ENCODE measurements around the gene DOCK11.

DOCK11 gene

DNA sequence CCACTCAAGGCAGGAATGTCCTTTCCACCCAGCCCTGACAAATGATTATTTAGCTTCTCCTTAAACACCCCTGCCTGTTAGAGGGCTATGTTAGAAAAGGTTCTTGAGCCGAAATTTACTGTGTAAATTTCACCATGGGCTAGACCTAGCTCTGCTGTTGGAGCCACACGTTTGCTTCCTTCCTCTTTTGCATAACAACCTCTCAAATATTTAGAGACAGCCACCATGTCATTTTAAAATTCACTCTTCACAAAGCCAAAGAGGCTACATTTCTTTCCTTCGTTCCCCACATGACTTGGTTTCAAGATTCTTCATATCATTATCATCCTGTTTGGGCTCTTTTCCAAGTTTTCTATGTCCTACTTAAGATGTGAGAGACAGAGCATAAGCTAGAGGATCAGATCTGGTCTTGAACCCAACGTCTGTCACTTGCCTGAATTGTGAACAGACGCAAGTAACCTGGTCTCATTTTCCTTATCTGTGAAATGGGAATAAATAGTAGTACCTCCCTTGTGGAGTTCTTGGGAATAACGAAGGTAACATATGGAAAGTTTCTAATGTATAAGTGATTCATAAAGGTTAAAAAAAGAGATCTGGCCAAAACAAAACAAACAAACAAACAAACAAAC, 6.7 kb downstream of the DOCK11 start:
- no peak for DNase-seq (ENCODE audit: low read depth)

DNA sequence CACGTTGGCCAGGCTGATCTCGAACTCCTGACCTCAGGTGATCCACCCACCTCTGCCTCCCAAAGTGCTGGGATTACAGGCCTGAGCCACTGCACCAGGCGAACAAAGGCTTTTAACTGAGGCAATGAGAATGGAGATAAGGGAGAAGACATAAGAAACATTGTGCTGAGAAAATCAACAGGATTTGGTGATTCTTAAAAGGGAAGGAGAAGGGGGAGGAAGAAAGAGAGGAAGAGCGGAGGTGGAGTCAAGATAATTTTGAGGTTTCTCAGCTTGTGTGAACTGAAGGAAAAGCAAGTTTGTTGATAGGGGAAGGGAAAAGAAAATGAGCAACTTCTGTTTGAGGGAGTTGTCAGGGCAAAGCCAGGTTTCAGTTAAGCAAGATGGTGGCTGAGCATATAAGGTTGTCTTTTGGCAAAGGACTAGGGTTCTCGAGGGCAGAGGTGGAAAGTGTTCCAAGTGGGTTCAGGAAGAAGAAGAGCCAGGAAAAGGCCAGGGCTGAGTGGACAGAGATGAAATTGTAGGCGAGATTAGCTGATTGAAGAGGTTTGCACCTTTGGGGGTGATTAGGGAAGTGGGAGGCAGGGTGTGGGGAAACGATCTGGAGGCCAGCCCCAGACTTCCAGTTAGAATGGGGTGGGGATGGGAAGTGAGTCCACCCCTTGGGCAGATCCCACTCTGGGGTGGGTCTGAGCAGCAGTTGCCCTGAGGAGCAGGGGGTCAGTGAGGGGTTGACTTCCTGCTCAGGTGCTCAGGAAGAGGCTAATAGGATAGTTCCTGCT, 7.8 kb downstream of the DOCK11 start:
- DNase-seq (ENCODE audit: low read depth) = no peak

GRCh38 chrX:118504581-118504980, 9.0 kb downstream of the DOCK11 start:
- DNase-seq (ENCODE audit: low read depth) = no peak

DNA sequence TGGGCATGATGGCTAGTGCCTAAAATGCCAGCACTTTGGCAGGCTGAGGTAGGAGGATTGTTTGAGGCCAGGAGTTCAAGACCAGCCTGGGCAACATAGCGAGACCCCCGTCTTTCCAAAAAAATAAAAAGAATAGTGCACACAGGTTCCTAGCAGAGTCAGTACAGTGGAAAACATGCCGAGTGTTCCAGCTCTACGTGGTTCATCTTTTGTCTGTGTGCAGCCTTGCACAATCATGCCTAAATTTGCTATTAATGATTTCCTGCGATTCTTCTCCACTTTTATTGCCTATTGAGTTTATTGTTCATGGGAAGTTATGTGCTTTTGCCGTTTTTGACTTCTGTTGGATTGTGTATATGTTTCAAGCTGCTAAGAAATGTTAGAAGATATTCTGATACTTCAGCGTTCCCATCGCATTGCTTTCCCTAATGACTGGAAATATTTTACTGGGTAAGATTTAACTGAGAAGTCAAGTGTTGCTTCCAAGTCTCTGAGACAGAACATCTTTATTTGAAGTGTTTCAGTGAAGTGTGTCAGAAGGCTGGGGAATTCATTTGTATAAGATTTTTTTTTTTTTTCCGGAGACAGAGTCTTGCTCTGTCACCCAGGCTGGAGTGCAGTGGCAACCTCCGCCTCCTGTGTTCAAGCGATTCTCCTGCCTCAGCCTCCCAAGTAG, 11.3 kb downstream of the DOCK11 start:
- DNase-seq (ENCODE audit: low read depth) = no peak

GRCh38 chrX:118507766-118508165, 12.2 kb downstream of the DOCK11 start:
- no peak for DNase-seq (ENCODE audit: low read depth)

DNA sequence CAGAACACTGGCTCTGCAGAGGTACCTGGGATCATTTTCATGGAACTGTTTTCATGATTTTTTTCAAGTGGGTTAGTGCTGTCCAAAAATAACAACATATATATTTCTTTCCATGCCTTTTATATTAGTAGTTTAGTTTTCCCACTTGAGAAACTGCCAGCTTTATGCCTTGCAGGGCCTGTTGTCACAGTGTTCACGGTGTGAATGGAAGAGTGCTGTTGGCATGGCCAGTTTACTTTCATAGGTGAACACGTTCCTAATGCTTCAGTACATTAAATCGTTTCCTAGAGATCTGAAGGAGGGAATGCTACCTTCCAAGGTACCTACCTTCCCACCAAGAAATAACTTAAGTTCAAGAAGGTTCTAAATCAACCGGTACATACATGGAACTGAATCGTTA, 12.6 kb downstream of the DOCK11 start:
- DNase-seq (ENCODE audit: low read depth) = no peak

GRCh38 chrX:118508635-118509034, 13.0 kb downstream of the DOCK11 start:
- DNase-seq (ENCODE audit: low read depth) = no peak

GRCh38 chrX:118510111-118510510, 14.5 kb downstream of the DOCK11 start:
- DNase-seq (ENCODE audit: low read depth) = no peak

GRCh38 chrX:118513120-118513898, 17.7 kb downstream of the DOCK11 start:
- no peak for DNase-seq (ENCODE audit: low read depth)

GRCh38 chrX:118519411-118520215, 24.0 kb downstream of the DOCK11 start:
- no peak for DNase-seq (ENCODE audit: low read depth)

GRCh38 chrX:118520216-118521206, 24.9 kb downstream of the DOCK11 start:
- no peak for DNase-seq (ENCODE audit: low read depth)

GRCh38 chrX:118521435-118521834, 25.8 kb downstream of the DOCK11 start:
- no peak for DNase-seq (ENCODE audit: low read depth)

DNA sequence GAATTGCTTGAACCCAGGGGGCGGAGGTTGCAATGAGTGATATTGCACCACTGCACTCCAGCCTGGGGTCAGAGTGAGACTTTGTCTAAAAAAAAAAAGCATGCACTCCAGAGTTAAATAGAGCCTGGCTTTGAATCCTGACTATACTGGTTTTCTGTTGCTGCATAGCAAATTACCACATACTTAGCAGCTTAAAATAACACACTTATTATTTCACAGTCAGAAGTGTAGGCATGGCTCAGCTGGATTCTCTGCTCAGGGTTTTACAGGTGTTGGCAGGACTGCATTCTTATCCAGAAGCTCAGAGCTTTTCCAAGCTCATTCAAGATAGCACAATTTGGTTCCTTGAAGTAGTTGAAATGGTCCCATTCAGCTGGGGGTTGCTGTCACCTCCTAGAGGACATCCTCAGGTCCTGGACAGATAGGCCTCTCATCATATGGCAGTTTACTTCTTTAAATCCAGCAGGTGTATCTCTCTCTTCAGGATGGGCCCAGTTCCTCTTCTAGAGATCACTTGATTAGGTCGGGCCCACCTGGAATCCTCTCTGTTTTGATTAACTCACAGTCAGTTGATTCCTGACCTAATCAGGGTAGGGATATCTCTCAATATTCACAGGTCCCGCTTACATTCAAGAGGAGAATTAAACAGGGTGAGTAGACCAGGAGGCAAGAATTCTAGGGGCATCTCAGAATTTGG, 26.8 kb downstream of the DOCK11 start:
- DNase-seq (ENCODE audit: low read depth) = no peak

GRCh38 chrX:118523920-118524319, 28.3 kb downstream of the DOCK11 start:
- peak; percentile 49 for DNase-seq (ENCODE audit: low read depth)

- DNase-seq (ENCODE audit: low read depth) = no peak
These were observed 28.7 kb downstream of the DOCK11 start for GRCh38 chrX:118524344-118524743.

DNA sequence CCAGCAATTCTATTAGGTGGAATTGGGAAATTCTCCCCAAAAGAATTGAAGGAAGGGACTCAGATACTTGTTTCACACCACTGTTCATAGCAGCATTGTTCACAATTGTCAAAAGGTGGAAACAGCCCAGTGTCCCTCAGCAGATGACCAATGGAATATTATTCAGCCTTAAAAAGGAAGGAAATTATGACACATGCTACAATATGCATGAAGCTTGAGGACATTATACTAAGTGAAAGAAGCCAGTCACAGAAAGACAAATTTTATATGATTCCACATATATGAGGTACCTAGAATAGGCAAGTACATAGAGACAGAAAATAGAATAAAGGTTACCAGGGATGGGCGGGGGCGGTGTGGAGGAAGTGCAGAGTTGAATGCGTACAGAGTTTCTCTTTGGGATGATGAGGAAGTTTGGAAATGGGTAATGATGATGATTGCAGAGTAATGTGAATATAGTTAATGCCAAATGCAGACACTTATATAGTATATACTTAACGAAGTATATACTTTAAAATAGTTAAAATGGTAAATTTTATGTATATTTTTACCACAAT, 29.6 kb downstream of the DOCK11 start:
- no peak for DNase-seq (ENCODE audit: low read depth)

DNA sequence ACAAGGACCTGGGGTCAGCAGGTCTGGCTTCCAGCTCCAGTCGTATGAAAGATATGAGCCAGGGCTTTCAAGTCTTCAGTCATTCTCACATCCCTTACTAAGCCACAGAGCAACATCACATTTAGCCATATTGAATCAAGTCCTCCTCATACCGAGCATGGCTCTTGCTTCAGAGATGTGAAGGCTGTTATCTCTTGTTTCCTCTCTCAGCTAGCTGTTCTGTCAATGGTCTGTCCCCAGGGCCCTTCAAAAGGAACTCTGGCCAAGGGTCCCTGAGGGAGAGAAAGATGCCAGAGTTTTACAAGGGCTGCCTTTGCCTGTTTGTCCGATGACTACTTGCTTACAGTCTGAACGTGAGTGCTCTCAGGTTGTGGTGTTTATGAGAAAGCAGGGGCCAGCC, 30.5 kb downstream of the DOCK11 start:
- DNase-seq (ENCODE audit: low read depth) = no peak

DNA sequence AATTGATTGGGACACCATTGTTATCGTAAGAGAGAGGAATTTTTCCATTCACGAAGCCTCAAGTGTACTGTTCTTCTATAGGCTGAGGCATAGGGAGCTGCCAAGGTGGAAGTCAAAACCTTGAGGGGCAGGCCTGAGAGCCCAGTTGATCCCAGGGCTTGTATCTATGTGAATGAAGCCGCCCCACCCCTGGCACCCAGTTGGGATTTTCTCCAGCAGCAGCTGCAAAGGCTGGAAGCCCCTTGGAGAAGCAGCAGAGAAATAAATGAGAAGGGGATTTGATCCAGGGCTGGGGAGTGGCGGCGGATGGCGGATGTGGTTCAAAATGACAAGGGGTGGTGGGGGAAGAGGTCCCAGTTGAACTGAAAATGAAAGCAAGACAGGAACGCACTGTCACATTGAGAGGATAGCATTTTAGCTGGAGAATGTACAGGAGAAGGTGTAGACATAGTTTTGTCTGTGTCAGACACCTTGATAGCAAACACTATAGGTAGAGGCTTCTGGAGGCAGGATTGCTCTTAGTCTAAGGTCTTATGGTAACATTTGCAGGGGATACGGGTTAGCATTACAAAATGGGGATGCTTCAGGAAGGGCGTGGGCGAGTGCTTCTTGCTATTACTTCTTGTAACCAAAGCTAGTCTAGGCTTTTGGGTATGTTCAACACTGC, 32.6 kb downstream of the DOCK11 start:
- DNase-seq (ENCODE audit: low read depth) = peak; percentile 29
